K562 (cell line): ENCODE measurements around the gene PTPN9. TPM values are rescaled to one million over a fixed set of nuclear protein-coding genes. Genes with fewer than 3 reads are reported as not detected.

Experiments
- BCL6 ChIP-seq: fragments of 250-450 bp; sonication (Bioruptor Pico); IDR thresholded peaks from 2 replicates; pipeline ENCODE4 v1.4.0; 2020
- CAMTA2 ChIP-seq: fragments of 250-450 bp; sonication (Bioruptor Pico); conservative IDR thresholded peaks from 2 replicates; pipeline ENCODE4 v1.5.1; 2022
- CTCF ChIP-seq, 3 experiments: IDR thresholded peaks in 2 of 3; conservative IDR thresholded peaks in 1 of 3; 2 replicates each; pipeline ENCODE4 v1.5.1; 2011 to 2012; ENCODE audit warnings: low read length in 3 of 3, mild to moderate bottlenecking in 3 of 3, control low read depth in 2 of 3, improper control_type of control experiment in 1 of 3, inconsistent platforms in 1 of 3, low read depth in 1 of 3, mixed read lengths in 1 of 3, moderate library complexity in 1 of 3; ENCODE audit not compliant: insufficient read depth in 2 of 3
- FOXK2 ChIP-seq, 2 experiments: fragments of 450-650 bp; IDR thresholded peaks in 1 of 2; conservative IDR thresholded peaks in 1 of 2; 2 replicates each; pipeline ENCODE4 v1.6.1; 2016; ENCODE audit warnings: low read depth in 2 of 2, mild to moderate bottlenecking in 1 of 2
- ILF3 ChIP-seq: fragments of 450-650 bp; IDR thresholded peaks from 2 replicates; pipeline ENCODE4 v1.6.1; 2018; ENCODE audit warnings: antibody characterized with exemption, mild to moderate bottlenecking, moderate library complexity, borderline replicate concordance
- NFIC ChIP-seq: fragments of 450-650 bp; IDR thresholded peaks from 2 replicates; pipeline ENCODE4 v1.6.1; 2017; ENCODE audit warnings: mild to moderate bottlenecking, inconsistent platforms
- NRF1 ChIP-seq, 2 experiments: fragments of 450-650 bp; IDR thresholded peaks in 1 of 2; conservative IDR thresholded peaks in 1 of 2; 2 replicates each; pipeline ENCODE4 v1.6.1; 2014; ENCODE audit warnings: mild to moderate bottlenecking in 2 of 2
- ZNF699 ChIP-seq: fragments of 250-450 bp; sonication (Bioruptor Pico); IDR thresholded peaks from 2 replicates; pipeline ENCODE4 v1.8.0; 2021; ENCODE audit warnings: mild to moderate bottlenecking, moderate library complexity; ENCODE audit not compliant: insufficient replicate concordance
- polyA plus RNA-seq, 8 experiments: library from polyadenylated mRNA; depleted of rRNA in 4 of 8; stranded (reverse) in 5 of 8; unstranded in 3 of 8; fragments of >200 nt; fragmentation: Nextera tagmentation in 2 of 8; fragmentation: Illumina TruSeq in 1 of 8; extraction: Ambion mirVana in 2 of 8; extraction: Trizol in 1 of 8; gene quantifications; 2 replicates each; pipeline versions ENCODE4 v1.2.1 to v1.2.3, GENCODE V29; 2011 to 2014; ENCODE audit warnings: inconsistent platforms in 1 of 8, missing spikeins in 1 of 8
- total RNA-seq, 7 experiments: library from RNA; depleted of rRNA in 6 of 7; stranded (reverse); fragments of >200 nt in 6 of 7; fragmentation: Illumina TruSeq in 2 of 7; extraction: Trizol in 2 of 7; gene quantifications; 2 replicates each; pipeline versions ENCODE4 v1.2.1 to v1.2.3, GENCODE V29; 2011 to 2021; ENCODE audit warnings: low replicate concordance in 1 of 7
- TF ChIP-seq, protein P1 (sequence below): sonication (generic); IDR thresholded peaks from 2 replicates; pipeline ENCODE4 v1.6.1; 2016
- TF ChIP-seq, protein P2 (sequence below): IDR thresholded peaks from 2 replicates; pipeline ENCODE4 v1.6.1; 2011; ENCODE audit warnings: borderline replicate concordance, low read depth, mild to moderate bottlenecking, moderate library complexity, low read length; ENCODE audit not compliant: insufficient read depth, poor library complexity, severe bottlenecking

PTPN9 gene
- total and polyA plus RNA-seq, 9 of the 15 experiments (the other 6 are each of a cell fraction or from before 2014, with no cell fraction given) = 5.0 to 24.0 (median 14.2) TPM

DNA sequence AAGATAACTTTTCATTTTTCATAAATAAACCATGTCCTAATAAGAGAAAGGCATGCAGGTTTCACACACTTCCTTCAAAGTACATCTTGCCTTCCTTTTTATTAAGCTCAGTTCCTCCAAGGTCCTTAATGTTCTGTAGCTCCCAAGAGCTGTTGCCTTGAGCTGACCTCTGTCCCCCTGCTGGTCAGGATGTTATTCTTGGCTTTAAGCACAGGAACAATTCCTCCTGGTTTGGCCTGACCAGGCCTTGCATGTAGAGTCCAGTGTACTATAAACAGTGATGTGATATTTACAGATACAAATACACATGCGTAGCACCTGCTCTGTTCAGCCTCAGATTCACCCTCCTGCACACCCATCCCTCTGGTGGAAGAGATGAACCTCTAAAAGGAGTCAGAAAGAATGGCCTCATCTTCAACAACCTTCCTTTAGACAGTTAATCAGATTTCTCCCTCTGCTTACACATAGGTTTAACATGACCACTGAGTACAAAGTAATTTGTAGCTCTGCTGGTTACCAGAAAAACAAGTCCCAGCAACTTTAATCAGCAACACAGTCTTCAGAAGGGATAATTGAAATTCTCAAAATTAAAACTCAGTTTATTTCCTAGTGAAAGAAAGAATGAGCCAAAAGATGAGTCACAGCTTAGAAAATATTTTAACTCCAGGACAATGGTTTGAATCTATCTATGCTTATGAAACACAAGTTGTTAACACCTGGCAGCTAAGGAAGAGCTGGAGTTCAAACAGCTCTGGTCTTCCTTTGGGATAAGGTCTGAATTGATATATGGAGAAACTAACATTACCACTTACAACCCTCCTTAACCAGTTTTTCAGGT is 46.5 kb downstream of the PTPN9 start (continued):
- TF ChIP-seq CTCF (IDR thresholded peaks at IDR 0.05 in 2 of 3, conservative IDR thresholded peaks at IDR 0.05 in 1 of 3; ENCODE audit: insufficient read depth in 2 of 3, low read depth in 1 of 3, low read length in 3 of 3) (peak; percentile 59 to 68 (median 66)), ILF3 (no peak), BCL6 (CRISPR knock-in tag) (no peak), CAMTA2 (CRISPR knock-in tag) (no peak), NFIC (no peak), NRF1 (conservative IDR thresholded peaks at IDR 0.05 in 1 of 2, IDR thresholded peaks at IDR 0.05 in 1 of 2) (0 out of 4 replicates have a peak, but pooled peaks of 1 of the 2 experiments have one; percentile 12), FOXK2 (conservative IDR thresholded peaks at IDR 0.05 in 1 of 2, IDR thresholded peaks at IDR 0.05 in 1 of 2; ENCODE audit: low read depth in 2 of 2) (no peak), ZNF699 (CRISPR knock-in tag) (no peak)
- TF ChIP-seq, protein P1, sequence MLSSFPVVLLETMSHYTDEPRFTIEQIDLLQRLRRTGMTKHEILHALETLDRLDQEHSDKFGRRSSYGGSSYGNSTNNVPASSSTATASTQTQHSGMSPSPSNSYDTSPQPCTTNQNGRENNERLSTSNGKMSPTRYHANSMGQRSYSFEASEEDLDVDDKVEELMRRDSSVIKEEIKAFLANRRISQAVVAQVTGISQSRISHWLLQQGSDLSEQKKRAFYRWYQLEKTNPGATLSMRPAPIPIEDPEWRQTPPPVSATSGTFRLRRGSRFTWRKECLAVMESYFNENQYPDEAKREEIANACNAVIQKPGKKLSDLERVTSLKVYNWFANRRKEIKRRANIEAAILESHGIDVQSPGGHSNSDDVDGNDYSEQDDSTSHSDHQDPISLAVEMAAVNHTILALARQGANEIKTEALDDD = 0 out of 2 replicates have a peak, but pooled peaks have one; percentile 30
- TF ChIP-seq, protein P2, sequence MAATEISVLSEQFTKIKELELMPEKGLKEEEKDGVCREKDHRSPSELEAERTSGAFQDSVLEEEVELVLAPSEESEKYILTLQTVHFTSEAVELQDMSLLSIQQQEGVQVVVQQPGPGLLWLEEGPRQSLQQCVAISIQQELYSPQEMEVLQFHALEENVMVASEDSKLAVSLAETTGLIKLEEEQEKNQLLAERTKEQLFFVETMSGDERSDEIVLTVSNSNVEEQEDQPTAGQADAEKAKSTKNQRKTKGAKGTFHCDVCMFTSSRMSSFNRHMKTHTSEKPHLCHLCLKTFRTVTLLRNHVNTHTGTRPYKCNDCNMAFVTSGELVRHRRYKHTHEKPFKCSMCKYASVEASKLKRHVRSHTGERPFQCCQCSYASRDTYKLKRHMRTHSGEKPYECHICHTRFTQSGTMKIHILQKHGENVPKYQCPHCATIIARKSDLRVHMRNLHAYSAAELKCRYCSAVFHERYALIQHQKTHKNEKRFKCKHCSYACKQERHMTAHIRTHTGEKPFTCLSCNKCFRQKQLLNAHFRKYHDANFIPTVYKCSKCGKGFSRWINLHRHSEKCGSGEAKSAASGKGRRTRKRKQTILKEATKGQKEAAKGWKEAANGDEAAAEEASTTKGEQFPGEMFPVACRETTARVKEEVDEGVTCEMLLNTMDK = peak; percentile 31
